BE2C (cell line): ENCODE results near the gene ACBD6. TPM values are rescaled to one million over a fixed set of nuclear protein-coding genes. Genes with fewer than 3 reads are reported as not detected.
"Not testable (repeated sequence)": the region's sequence is repeated elsewhere in the genome, so short reads cannot be mapped to it uniquely, and the experiment has no call there.

ENCODE experiments used
- DNase-seq: peaks from one replicate; pipeline ENCODE4 v3.0.0-alpha.2; 2020
- H3K27me3 ChIP-seq: fragments of 250-450 bp; sonication (Bioruptor Pico); 2 replicates; pipeline ENCODE4 v1.5.1; 2020; ENCODE audit warnings: mild to moderate bottlenecking
- H3K36me3 ChIP-seq: fragments of 250-450 bp; sonication (Bioruptor Pico); 2 replicates; pipeline ENCODE4 v1.5.1; 2020; ENCODE audit warnings: mild to moderate bottlenecking
- H3K4me1 ChIP-seq: fragments of 250-450 bp; sonication (Bioruptor Pico); 2 replicates; pipeline ENCODE4 v1.5.1; 2020
- H3K4me3 ChIP-seq: 2 replicates; pipeline ENCODE4 v1.5.1; 2011; ENCODE audit warnings: low read depth, low read length
- H3K9me3 ChIP-seq: fragments of 250-450 bp; sonication (Bioruptor Pico); 2 replicates; pipeline ENCODE4 v1.5.1; 2020
- CTCF ChIP-seq: IDR thresholded peaks from 2 replicates; pipeline ENCODE4 v1.5.1; 2012; ENCODE audit warnings: mild to moderate bottlenecking, low read depth, low read length
- polyA plus RNA-seq: library from polyadenylated mRNA; unstranded; fragments of >200 nt; gene quantifications from one replicate; pipeline ENCODE4 v1.2.1, GENCODE V29; 2012; ENCODE audit warnings: low read depth, missing spikeins; ENCODE audit not compliant: insufficient read length, insufficient read depth

Gene ACBD6
- 142 TPM for polyA plus RNA-seq

- Histone ChIP-seq H3K4me3 (peak within 1 kb of the TSS; percentile 97), H3K36me3 (peaks cover 2% of the 10 kb centered on the region; the same call in 1 of the 2 replicates), H3K9me3 (no peaks in the 10 kb centered on the region), H3K4me1 (no peaks in the 10 kb centered on the region), H3K27me3 (no peaks in the 10 kb centered on the region)
- peak; percentile 27; the same call in 1 of the 2 replicates for TF ChIP-seq CTCF
- peak; percentile 86 for DNase-seq
These were observed at the start of gene ACBD6 for GRCh38 chr1:180502361-180503279. TSS of gene ACBD6 (minus strand) at chr1:180502577. CDS start at chr1:180502266, 311 bp downstream.

GRCh38 chr1:180551997-180552396 is 49.6 kb upstream of the ACBD6 start:
- DNase-seq = no peak
- no peaks in the 10 kb centered on the region for H3K27me3 ChIP-seq
- H3K4me3 ChIP-seq = no peak overlapping the region
- H3K36me3 ChIP-seq = no peaks in the 10 kb centered on the region
- no peaks in the 10 kb centered on the region; the same call in none of the 2 replicates for H3K4me1 ChIP-seq
- no peaks in the 10 kb centered on the region for H3K9me3 ChIP-seq
- TF ChIP-seq CTCF = no peak

- H3K4me3 ChIP-seq = no peak overlapping the region
- H3K36me3 ChIP-seq = no peaks in the 10 kb centered on the region
- H3K27me3 ChIP-seq = no peaks in the 10 kb centered on the region
- no peak for DNase-seq
- no peaks in the 10 kb centered on the region; the same call in none of the 2 replicates for H3K4me1 ChIP-seq
- TF ChIP-seq CTCF = no peak
- H3K9me3 ChIP-seq = no peaks in the 10 kb centered on the region
These were observed 47.9 kb upstream of the ACBD6 start for GRCh38 chr1:180550241-180550640.

GRCh38 chr1:180549770-180550169 is 47.4 kb upstream of the ACBD6 start:
- not testable (repeated sequence) for H3K9me3 ChIP-seq, H3K27me3 ChIP-seq, H3K36me3 ChIP-seq, H3K4me1 ChIP-seq, DNase-seq, H3K4me3 ChIP-seq

GRCh38 chr1:180548686-180549317 is 46.4 kb upstream of the ACBD6 start:
- no peak for DNase-seq
- no peak for TF ChIP-seq CTCF
- Histone ChIP-seq H3K36me3 (no peaks in the 10 kb centered on the region), H3K9me3 (no peaks in the 10 kb centered on the region), H3K27me3 (no peaks in the 10 kb centered on the region), H3K4me1 (no peaks in the 10 kb centered on the region; the same call in none of the 2 replicates), H3K4me3 (no peak overlapping the region)

- Histone ChIP-seq H3K36me3 (no peaks in the 10 kb centered on the region), H3K4me3 (no peak overlapping the region), H3K9me3 (no peaks in the 10 kb centered on the region), H3K4me1 (no peaks in the 10 kb centered on the region; the same call in none of the 2 replicates), H3K27me3 (no peaks in the 10 kb centered on the region)
- TF ChIP-seq CTCF = no peak
- no peak for DNase-seq
These were observed 43.6 kb upstream of the ACBD6 start for GRCh38 chr1:180545991-180546390.
